ENCODE results near the gene PTGER3. TPM values are rescaled to one million over a fixed set of nuclear protein-coding genes. Genes with fewer than 3 reads are reported as not detected.
A peak's percentile ranks its signal among the peaks of the same experiment; 100 is the strongest.

The PTGER3 gene
- total RNA-seq, 1 donor: 1.5 TPM

GRCh38 chr1:71019233-71019969 is 28.2 kb downstream of the PTGER3 start:
- no peak for DNase-seq (ENCODE audit: low read depth)
- no peak overlapping the region for H3K4me3 ChIP-seq (ENCODE audit: low read depth, low read length)
- no peak for TF ChIP-seq CTCF (IDR thresholded peaks at IDR 0.05; ENCODE audit: insufficient read depth, low read length)

- H3K4me3 ChIP-seq (ENCODE audit: low read depth, low read length): no peak overlapping the region
- DNase-seq (ENCODE audit: low read depth): no peak
- TF ChIP-seq CTCF (IDR thresholded peaks at IDR 0.05; ENCODE audit: insufficient read depth, low read length): no peak
Observed at GRCh38 chr1:71018791-71019190, 28.8 kb downstream of the PTGER3 start.

GRCh38 chr1:71015745-71016144 is 31.9 kb downstream of the PTGER3 start:
- TF ChIP-seq CTCF (IDR thresholded peaks at IDR 0.05; ENCODE audit: insufficient read depth, low read length): no peak
- H3K4me3 ChIP-seq (ENCODE audit: low read depth, low read length): no peak overlapping the region
- DNase-seq (ENCODE audit: low read depth): peak; percentile 30

- no peak overlapping the region for H3K4me3 ChIP-seq (ENCODE audit: low read depth, low read length)
- no peak for TF ChIP-seq CTCF (IDR thresholded peaks at IDR 0.05; ENCODE audit: insufficient read depth, low read length)
- DNase-seq (ENCODE audit: low read depth): peak; percentile 38
Observed at GRCh38 chr1:71014178-71014579, 33.4 kb downstream of the PTGER3 start.

GRCh38 chr1:71002709-71003475 is 44.7 kb downstream of the PTGER3 start:
- no peak overlapping the region for H3K4me3 ChIP-seq (ENCODE audit: low read depth, low read length)
- no peak for DNase-seq (ENCODE audit: low read depth)
- no peak for TF ChIP-seq CTCF (IDR thresholded peaks at IDR 0.05; ENCODE audit: insufficient read depth, low read length)

- H3K4me3 ChIP-seq (ENCODE audit: low read depth, low read length): no peak overlapping the region
- TF ChIP-seq CTCF (IDR thresholded peaks at IDR 0.05; ENCODE audit: insufficient read depth, low read length): no peak
- no peak for DNase-seq (ENCODE audit: low read depth)
Observed at GRCh38 chr1:71001624-71002023, 46.0 kb downstream of the PTGER3 start.

All from fibroblast of the aortic adventitia (primary cell).